ENCODE results near the gene SLC44A4. TPM values are rescaled to one million over a fixed set of nuclear protein-coding genes. Genes with fewer than 3 reads are reported as not detected.

The SLC44A4 gene
- total RNA-seq: not detected in 2 replicates

DNA sequence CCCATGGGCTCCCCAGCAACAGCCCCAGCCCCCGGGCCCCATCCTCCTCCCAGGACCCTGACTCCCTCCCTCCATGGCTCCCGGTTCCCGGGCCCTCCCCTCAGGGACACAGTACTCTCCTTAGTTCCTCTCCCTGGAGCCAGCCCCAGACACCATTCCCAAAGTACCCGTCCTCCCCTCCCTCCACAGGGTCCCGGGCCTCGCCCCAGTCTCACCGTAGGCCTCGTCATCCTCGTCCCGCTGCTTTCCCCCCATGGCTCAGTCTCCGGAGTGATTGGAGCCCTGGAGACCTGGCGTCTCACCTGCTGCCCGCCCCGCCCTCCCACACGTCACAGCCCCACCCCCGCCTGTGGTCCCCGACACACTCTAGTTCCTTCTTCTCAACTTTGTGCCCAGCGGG lies at the start of gene SLC44A4:
SLC44A4 (minus strand) TSS at position 272 of the 400 bp plus-strand sequence; CDS start at position 255, 17 bp downstream.

DNA sequence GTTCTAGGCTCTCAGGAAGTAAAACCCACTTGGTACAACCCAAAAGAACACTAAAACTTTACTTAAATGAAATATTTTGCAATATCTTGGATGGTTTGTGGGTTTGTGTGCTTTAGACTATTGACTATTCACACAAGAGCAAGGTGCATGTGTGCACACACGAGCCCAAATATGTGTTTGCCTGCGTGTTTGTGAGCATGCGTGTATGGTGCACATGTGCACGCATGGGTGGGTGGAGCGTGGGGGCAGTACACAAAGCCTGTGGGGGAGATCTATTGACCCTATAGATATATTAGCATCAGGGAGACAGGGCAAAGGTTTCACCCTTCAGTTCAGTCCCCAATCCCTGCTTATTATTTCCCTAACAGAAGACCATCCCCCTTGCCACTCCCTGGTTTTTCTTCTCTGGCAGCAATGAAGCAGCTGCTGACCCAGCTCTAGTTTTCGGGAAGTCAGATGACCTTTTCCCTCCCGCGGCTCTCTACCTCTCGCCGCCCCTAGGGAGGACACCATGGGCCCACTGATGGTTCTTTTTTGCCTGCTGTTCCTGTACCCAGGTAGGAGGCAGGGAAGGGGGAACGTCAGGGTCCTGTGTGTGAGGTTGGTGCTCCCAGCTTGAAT lies 48.6 kb upstream of the SLC44A4 start, which contains the start of gene C2:
C2 (plus strand) TSS at position 476 of the 621 bp plus-strand sequence; CDS start at position 512, 36 bp downstream.

DNA sequence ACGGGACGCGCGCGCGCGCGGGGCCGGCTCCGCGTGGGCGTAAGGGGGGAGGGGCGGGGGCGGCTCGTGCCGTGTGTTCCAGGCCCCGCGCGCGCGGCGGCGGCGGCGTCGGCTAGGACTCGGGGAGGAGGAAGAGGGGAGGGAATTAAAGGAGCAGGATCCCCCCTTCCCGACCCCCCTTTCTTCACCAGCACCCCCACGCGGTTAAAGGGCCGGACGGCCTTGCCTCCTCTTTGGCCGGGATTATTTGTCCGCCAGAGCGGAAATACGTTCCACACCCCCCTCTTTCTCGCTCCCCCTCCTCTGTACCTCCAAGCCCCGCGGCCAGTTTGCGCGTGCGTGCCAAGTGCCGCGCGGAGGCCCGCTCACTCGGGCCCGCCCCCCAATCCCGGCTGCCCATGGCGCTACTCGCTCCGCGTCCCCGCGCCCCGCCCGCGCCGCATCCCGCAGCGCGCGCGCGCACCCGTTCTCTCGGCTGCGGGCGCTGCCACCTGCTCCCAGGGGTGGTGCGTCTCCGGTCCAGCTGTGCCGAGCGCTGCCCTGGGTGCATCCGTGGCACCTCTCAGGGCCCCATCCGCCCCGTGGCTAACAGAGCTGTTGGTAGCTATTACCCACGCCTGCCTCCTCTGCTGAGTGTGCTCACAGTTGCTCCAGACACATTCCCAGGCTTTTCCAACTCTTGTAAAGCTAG lies 23.3 kb upstream of the SLC44A4 start, which contains the start of gene ZBTB12:
ZBTB12 (minus strand) TSS at position 134 of the 691 bp plus-strand sequence. CDS start 781 bp downstream, outside the sequence.

DNA sequence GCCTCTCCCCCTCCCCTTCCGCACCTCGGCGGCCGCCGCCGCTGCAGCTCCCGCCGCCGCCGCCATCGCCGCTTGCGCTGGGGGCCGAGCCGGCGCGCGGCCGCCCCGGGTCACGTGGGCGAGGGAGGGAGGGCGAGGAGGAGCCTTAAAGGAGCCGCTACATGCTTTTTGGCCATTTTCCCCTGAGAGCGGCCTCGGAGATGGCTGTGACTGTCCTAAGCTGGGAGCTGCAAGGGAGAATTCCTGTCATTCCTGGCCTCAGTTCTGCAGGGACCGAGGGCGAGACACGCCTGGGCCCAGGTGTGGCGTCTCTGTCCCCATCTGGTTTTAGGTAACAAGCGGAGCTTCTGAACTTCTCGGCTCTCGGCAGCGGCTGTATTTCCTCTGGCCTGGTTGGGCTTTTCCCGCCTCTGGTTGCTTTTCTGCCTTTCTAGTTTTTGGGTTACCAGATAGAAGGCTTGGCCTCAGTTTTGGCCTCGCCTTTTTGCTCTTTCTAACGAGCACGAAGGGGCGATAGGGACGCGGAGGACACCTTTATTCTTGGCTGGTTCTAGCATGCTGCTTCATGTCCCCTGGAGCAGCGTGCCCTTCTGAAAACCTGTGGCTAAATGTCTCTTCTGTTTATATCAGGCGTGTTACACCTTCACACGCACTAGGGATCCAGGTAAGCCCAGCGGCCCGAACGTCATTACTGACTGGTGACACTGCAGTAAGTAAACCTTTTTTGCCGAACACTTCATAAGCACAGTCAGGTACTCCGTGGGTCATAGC lies 19.0 kb upstream of the SLC44A4 start, which contains the start of gene EHMT2:
EHMT2 (minus strand) TSS at position 87 of the 771 bp plus-strand sequence; CDS start at position 66, 21 bp downstream.

DNA sequence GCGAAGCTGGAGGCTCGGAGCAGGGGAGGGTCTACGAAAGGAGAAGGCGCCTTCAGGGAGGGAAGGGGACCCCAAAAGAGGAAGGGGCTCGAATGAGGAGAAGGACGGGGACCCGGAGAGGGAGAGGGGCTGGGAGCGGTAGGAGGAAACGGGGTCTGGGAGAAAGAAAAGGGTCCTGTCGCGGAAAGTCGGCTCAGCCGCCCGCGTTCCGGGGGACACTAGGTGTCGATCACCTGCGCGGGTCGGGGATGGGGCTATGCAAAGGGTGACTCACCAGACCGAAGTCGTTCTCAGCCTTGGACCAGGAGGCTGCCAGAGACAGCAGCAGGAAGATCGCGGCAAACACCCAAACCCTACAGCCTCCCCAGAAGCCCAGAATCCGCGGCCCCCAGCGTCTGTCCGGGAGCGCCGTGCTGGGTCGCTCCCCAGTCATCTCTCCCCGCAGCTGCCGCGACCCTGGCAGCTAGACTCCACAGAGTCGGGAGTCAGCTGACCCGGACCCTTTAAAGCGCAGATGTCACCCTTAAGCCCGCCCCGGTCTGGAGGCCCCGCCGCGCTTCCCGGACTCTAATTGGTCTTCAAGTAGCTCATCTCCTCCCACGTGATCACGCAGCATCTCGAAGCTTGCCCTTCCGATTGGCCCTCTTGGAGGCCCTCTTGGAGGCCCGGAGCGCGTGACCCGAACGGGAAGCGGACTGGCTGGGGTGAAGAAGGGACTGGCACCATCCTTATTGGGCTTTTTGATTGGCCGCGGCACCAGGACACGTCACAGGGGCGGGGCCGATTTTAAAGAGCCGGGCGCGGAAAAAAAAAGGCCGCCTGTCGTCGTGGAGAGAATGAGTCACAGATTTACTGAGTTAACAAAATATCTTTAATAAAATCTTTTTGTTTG lies 16.2 kb downstream of the SLC44A4 start, which contains the start of gene NEU1:
NEU1 (minus strand) TSS at position 478 of the 892 bp plus-strand sequence; CDS start at position 433, 45 bp downstream.

DNA sequence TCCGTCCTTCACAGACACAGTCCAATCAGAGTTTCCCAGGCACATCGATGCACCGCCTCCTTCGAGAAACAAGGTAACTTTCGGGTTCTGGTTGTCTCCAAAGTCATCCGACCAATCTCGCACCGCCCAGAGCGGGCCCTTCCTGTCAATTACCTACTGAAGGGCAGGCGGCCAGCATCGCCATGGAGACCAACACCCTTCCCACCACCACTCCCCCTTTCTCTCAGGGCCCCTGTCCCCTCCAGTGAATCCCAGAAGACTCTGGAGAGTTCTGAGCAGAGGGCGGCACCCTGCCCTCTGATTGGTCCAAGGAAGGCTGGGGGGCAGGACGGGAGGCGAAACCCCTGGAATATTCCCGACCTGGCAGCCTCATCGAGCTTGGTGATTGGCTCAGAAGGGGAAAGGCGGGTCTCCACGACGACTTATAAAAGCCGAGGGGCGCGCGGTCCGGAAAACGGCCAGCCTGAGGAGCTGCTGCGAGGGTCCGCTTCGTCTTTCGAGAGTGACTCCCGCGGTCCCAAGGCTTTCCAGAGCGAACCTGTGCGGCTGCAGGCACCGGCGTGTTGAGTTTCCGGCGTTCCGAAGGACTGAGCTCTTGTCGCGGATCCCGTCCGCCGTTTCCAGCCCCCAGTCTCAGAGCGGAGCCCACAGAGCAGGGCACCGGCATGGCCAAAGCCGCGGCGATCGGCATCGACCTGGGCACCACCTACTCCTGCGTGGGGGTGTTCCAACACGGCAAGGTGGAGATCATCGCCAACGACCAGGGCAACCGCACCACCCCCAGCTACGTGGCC lies 51.3 kb downstream of the SLC44A4 start, which contains the start of gene HSPA1B:
HSPA1B (plus strand) TSS at position 453 of the 794 bp plus-strand sequence; CDS start at position 666, 213 bp downstream.

DNA sequence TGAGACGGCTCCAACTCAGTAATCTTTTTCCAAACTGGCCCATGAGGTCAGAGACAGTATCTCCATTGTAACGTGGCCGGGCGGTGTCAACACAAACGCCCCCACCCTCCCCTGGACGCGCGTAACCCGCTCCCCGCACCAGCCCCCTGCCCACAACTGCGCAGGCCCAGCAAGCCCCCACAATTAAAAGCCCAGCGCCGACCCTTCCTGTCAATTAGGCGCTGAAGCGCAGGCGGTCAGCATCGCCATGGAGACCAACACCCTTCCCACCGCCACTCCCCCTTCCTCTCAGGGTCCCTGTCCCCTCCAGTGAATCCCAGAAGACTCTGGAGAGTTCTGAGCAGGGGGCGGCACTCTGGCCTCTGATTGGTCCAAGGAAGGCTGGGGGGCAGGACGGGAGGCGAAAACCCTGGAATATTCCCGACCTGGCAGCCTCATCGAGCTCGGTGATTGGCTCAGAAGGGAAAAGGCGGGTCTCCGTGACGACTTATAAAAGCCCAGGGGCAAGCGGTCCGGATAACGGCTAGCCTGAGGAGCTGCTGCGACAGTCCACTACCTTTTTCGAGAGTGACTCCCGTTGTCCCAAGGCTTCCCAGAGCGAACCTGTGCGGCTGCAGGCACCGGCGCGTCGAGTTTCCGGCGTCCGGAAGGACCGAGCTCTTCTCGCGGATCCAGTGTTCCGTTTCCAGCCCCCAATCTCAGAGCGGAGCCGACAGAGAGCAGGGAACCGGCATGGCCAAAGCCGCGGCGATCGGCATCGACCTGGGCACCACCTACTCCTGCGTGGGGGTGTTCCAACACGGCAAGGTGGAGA lies 63.6 kb downstream of the SLC44A4 start, which contains the start of the genes HSPA1A and HSPA1L:
HSPA1A (plus strand) TSS at position 519 of the 814 bp plus-strand sequence; CDS start at position 733, 214 bp downstream.
HSPA1L (minus strand) TSS at position 259 of the 814 bp plus-strand sequence. CDS start 3,311 bp downstream, outside the sequence.

Other genes with a start within 250 kb of the SLC44A4 start
- gene BAG6, start 226.3 kb downstream of the SLC44A4 start, total RNA-seq: 200 and 228 TPM in 2 replicates
- gene APOM, start 223.1 kb downstream of the SLC44A4 start, total RNA-seq: 7.6 TPM in 1 of 2 replicates, not detected in the other
- 15.3 and 19.9 TPM in 2 replicates for gene C6orf47, start 218.2 kb downstream of the SLC44A4 start, total RNA-seq
- gene GPANK1, start 214.0 kb downstream of the SLC44A4 start, total RNA-seq: 23.2 and 28.5 TPM in 2 replicates
- 218 and 219 TPM in 2 replicates for gene CSNK2B, start 212.9 kb downstream of the SLC44A4 start, total RNA-seq
- 1.1 and 1.5 TPM in 2 replicates for gene LY6G5B, start 209.0 kb downstream of the SLC44A4 start, total RNA-seq
- gene LY6G5C, start 197.9 kb downstream of the SLC44A4 start, total RNA-seq: not detected in 2 replicates
- gene ABHD16A, start 175.7 kb downstream of the SLC44A4 start, total RNA-seq: 28.3 and 28.8 TPM in 2 replicates
- gene LY6G6F, start 172.1 kb downstream of the SLC44A4 start, total RNA-seq: not detected in 2 replicates
- not detected in 2 replicates for gene LY6G6D, start 163.6 kb downstream of the SLC44A4 start, total RNA-seq
- not detected in 2 replicates for gene LY6G6C, start 157.3 kb downstream of the SLC44A4 start, total RNA-seq
- not detected in 2 replicates for gene MPIG6B, start 155.6 kb downstream of the SLC44A4 start, total RNA-seq
- 32.1 and 53.8 TPM in 2 replicates for gene DDAH2, start 149.7 kb downstream of the SLC44A4 start, total RNA-seq
- gene CLIC1, start 142.5 kb downstream of the SLC44A4 start, total RNA-seq: 478 and 525 TPM in 2 replicates
- 2.1 and 4.3 TPM in 2 replicates for gene MSH5, start 139.0 kb downstream of the SLC44A4 start, total RNA-seq
- 0.54 TPM in 1 of 2 replicates, not detected in the other for gene SAPCD1, start 116.3 kb downstream of the SLC44A4 start, total RNA-seq
- gene VWA7, start 101.7 kb downstream of the SLC44A4 start, total RNA-seq: under 0.01 TPM in 1 of 2 replicates, not detected in the other
- 40.1 and 59.8 TPM in 2 replicates for gene VARS1, start 83.2 kb downstream of the SLC44A4 start, total RNA-seq
- gene LSM2, start 72.0 kb downstream of the SLC44A4 start, total RNA-seq: 20.9 and 37.3 TPM in 2 replicates
- 0.49 TPM in 1 of 2 replicates, not detected in the other for gene HSPA1L, start 63.7 kb downstream of the SLC44A4 start, total RNA-seq
- 59.8 and 77.6 TPM in 2 replicates for gene HSPA1A, start 63.5 kb downstream of the SLC44A4 start, total RNA-seq
- gene HSPA1B, start 51.3 kb downstream of the SLC44A4 start, total RNA-seq: 61.4 and 72.9 TPM in 2 replicates
- gene NEU1, start 16.2 kb downstream of the SLC44A4 start, total RNA-seq: 37.5 and 55.9 TPM in 2 replicates
- gene EHMT2, start 18.7 kb upstream of the SLC44A4 start, total RNA-seq: 26.0 and 35.0 TPM in 2 replicates
- 1.8 and 2.1 TPM in 2 replicates for gene ZBTB12, start 23.1 kb upstream of the SLC44A4 start, total RNA-seq
- 0.97 and 2.2 TPM in 2 replicates for gene C2, start 48.7 kb upstream of the SLC44A4 start, total RNA-seq
- 12.6 and 103 TPM in 2 replicates for gene CFB, start 67.1 kb upstream of the SLC44A4 start, total RNA-seq
- 80.2 and 82.0 TPM in 2 replicates for gene NELFE, start 80.0 kb upstream of the SLC44A4 start, total RNA-seq
- gene SKIC2, start 80.2 kb upstream of the SLC44A4 start, total RNA-seq: 28.0 and 44.9 TPM in 2 replicates
- 18.6 and 25.5 TPM in 2 replicates for gene DXO, start 93.1 kb upstream of the SLC44A4 start, total RNA-seq
- gene C4A, start 103.1 kb upstream of the SLC44A4 start, total RNA-seq: 12.1 and 14.7 TPM in 2 replicates
- 6.0 TPM in 2 replicates for gene C4B, start 135.8 kb upstream of the SLC44A4 start, total RNA-seq
- 0.49 TPM in 1 of 2 replicates, not detected in the other for gene CYP21A2, start 159.4 kb upstream of the SLC44A4 start, total RNA-seq
- gene TNXB, start 230.3 kb upstream of the SLC44A4 start, total RNA-seq: 41.5 and 45.3 TPM in 2 replicates
- 19.5 and 20.7 TPM in 2 replicates for gene ATF6B, start 249.2 kb upstream of the SLC44A4 start, total RNA-seq